Heart left ventricle (tissue), 16 donors: Measurements from ENCODE around the gene TAS2R30. TPM values are rescaled to one million over a fixed set of nuclear protein-coding genes. Genes with fewer than 3 reads are reported as not detected.
A peak's percentile ranks its signal among the peaks of the same experiment; 100 is the strongest.

Source experiments
- ATAC-seq, 4 donors: fragments of 200-7000 bp; cut with Tn5 transposase; one replicate each; pipeline ENCODE4 v1.9.1; 2020 to 2022; ENCODE audit warnings: moderate library complexity in 4 of 4, mild to moderate bottlenecking in 3 of 4, moderate number of reproducible peaks in 1 of 4
- DNase-seq, 5 donors: peaks; one replicate each; pipeline ENCODE4 v3.0.0-alpha.2; 2020
- H3K27ac ChIP-seq, 12 donors: fragments of 200-600 bp; sonication (generic) in 4 of 12; one replicate each; pipeline versions ENCODE4 v1.5.0 to v1.8.0; 2016 to 2022; ENCODE audit warnings: mild to moderate bottlenecking in 2 of 12
- H3K27me3 ChIP-seq, 9 donors: fragments of 200-600 bp; sonication (generic) in 2 of 9; one replicate each; pipeline versions ENCODE4 v1.5.1 to v1.8.0; 2016 to 2022; ENCODE audit warnings: mild to moderate bottlenecking in 3 of 9
- H3K36me3 ChIP-seq, 9 donors: fragments of 200-600 bp; sonication (generic) in 2 of 9; one replicate each; pipeline versions ENCODE4 v1.5.0 to v1.8.0; 2018 to 2022; ENCODE audit warnings: mild to moderate bottlenecking in 2 of 9
- H3K4me1 ChIP-seq, 12 donors: fragments of 200-600 bp; sonication (generic) in 4 of 12; one replicate each; pipeline versions ENCODE4 v1.5.0 to v1.8.0; 2016 to 2022; ENCODE audit warnings: mild to moderate bottlenecking in 3 of 12
- H3K4me3 ChIP-seq, 12 donors: fragments of 200-600 bp; sonication (generic) in 4 of 12; one replicate each; pipeline versions ENCODE4 v1.5.0 to v1.8.0; 2017 to 2022; ENCODE audit warnings: mild to moderate bottlenecking in 9 of 12, moderate library complexity in 4 of 12
- H3K9me3 ChIP-seq, 12 donors: fragments of 200-600 bp; sonication (generic) in 4 of 12; one replicate each; pipeline versions ENCODE4 v1.5.0 to v1.8.0; 2016 to 2022; ENCODE audit warnings: mild to moderate bottlenecking in 1 of 12
- POLR2A ChIP-seq, 2 donors: fragments of 450-650 bp; IDR thresholded peaks; one replicate each; pipeline ENCODE4 v1.6.1; 2017; ENCODE audit warnings: antibody characterized with exemption in 2 of 2, mild to moderate bottlenecking in 2 of 2, moderate library complexity in 2 of 2
- WGBS, 4 donors: extraction: QIAGEN DNeasy Blood & Tissue Kit in 2 of 4; methylation state at CpG; one replicate each; pipeline versions ENCODE4 v1.1.5 to v1.1.7; 2013 to 2018; 5-methylcytosine and 5-hydroxymethylcytosine counted together
- intact Hi-C, 10 donors: fragments of 100-400 bp; cut with DNase I; formaldehyde crosslinking; loops; one replicate each; pipeline versions ENCODE4 v1.11.1 to v1.14.2; 2022
- polyA plus RNA-seq, 2 donors: library from polyadenylated mRNA; stranded (reverse); fragments of 200-250 nt; gene quantifications; one replicate each; pipeline ENCODE4 v1.2.3, GENCODE V29; 2013
- total RNA-seq, 9 donors: library from RNA; depleted of rRNA in 2 of 9; stranded (reverse); fragments of >200 nt in 2 of 9; fragmentation: NEBNext Ultra II Directional in 3 of 9; extraction: Animal tissue kit (Norgen Biotek cat#: 25700) in 3 of 9; gene quantifications; one replicate each; pipeline versions ENCODE4 v1.1.0 to v1.2.4, GENCODE V29; 2016 to 2023
- TF ChIP-seq, protein P1 (sequence below), 12 donors: fragments of 200-600 bp; sonication (generic) in 4 of 12; IDR thresholded peaks; one replicate each; pipeline versions ENCODE4 v1.5.0 to v1.8.0; 2018 to 2022; ENCODE audit warnings: antibody characterized with exemption in 12 of 12, mild to moderate bottlenecking in 5 of 12
- donor health status: ischemic (EF 13 %, LVEDD 7.1; RV severe dilation, severe dysfunction).
- donor health status: healthy with polysubstance abuse.
- donor health status: DM: no; HTN: yes; CAD: no.
- donor health status: DM: no; HTN: no; CAD: no.
- donor health status: ischemic (EF 25% LVEDD 6.9; RV normal size, moderate dysfunction).
- donor health status: ischemic (EF 25% LVEDD 5.7; RV mildly dilated, moderate dysfunction).
- donor health status: healthy.
- donor health status: DM: yes; HTN: yes; CAD: no.
- donor health status: ischemic (EF 35%, LVEDD 5.7; RV mildly dilated, moderate dysfunction).
- donor health status: nonischemic (EF 11% LVEDD 7.7; RV severe dilation, severe dysfunction).
- donor health status: DM: yes; HTN: yes; CAD: no.
- donor health status: PGD.
- donor health status: ischemic (EF 29% LVEDD 5.4; RV normal size, mild dysfunction).
- donor health status: nonischemic (EF 23%, LVEDD 6.1; RV moderate dilation, normal function).

Gene TAS2R30
- total and polyA plus RNA-seq, 11 donors = 0.15 to 1.5 (median 0.82) TPM; not detected in 1

DNA sequence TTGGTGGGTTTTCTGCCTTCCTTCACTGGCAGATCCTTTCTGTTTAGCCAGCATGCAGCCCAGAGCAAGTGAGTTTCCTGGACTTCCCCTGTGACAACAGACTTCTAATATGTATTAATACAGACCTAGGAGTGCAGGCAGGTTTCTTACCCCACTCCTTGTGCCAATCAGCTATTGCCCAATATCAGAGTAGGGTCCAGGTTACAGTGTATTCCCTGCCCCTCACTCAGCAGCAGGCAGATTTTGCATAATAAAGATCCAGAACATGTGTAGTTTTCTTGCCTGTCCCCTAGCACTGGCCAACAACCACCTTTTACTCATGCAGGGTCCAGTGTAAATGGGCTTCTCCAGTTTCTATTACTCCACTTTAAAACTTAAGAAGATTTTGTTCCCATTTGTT lies 31.9 kb upstream of the TAS2R30 start:
- ATAC-seq (no peak), DNase-seq (no peak)
- Histone ChIP-seq H3K27ac (no peak overlapping the region), H3K9me3 (no peaks in the 10 kb centered on the region), H3K4me1 (peaks cover 0 to 32% (median 24%) of the 10 kb centered on the region in 12 donors), H3K36me3 (peaks cover 0 to 22% (median 8%) of the 10 kb centered on the region in 9 donors), H3K27me3 (no peaks in the 10 kb centered on the region), H3K4me3 (no peak overlapping the region)
- intact Hi-C loops = loop anchor here in 1 of 10 donors (10.0 kb wide), 1 partner anchor 61 kb away; no protein-coding TSS in a partner anchor
- TF ChIP-seq POLR2A (IDR thresholded peaks at IDR 0.05) = no peak
- TF ChIP-seq, protein P1, sequence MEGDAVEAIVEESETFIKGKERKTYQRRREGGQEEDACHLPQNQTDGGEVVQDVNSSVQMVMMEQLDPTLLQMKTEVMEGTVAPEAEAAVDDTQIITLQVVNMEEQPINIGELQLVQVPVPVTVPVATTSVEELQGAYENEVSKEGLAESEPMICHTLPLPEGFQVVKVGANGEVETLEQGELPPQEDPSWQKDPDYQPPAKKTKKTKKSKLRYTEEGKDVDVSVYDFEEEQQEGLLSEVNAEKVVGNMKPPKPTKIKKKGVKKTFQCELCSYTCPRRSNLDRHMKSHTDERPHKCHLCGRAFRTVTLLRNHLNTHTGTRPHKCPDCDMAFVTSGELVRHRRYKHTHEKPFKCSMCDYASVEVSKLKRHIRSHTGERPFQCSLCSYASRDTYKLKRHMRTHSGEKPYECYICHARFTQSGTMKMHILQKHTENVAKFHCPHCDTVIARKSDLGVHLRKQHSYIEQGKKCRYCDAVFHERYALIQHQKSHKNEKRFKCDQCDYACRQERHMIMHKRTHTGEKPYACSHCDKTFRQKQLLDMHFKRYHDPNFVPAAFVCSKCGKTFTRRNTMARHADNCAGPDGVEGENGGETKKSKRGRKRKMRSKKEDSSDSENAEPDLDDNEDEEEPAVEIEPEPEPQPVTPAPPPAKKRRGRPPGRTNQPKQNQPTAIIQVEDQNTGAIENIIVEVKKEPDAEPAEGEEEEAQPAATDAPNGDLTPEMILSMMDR (IDR thresholded peaks at IDR 0.05) = no peak

- no peak overlapping the region for H3K27ac ChIP-seq
- H3K27me3 ChIP-seq = no peaks in the 10 kb centered on the region
- no peak for ATAC-seq
- intact Hi-C loops = loop anchor here in 1 of 10 donors (10.0 kb wide), 1 partner anchor 60 kb away; no protein-coding TSS in a partner anchor
- H3K4me1 ChIP-seq = peaks cover 0 to 21% (median 13%) of the 10 kb centered on the region in 12 donors
- TF ChIP-seq, protein P1 (IDR thresholded peaks at IDR 0.05) = no peak
- no peak for DNase-seq
- peaks cover 0 to 32% (median 8%) of the 10 kb centered on the region in 9 donors for H3K36me3 ChIP-seq
- H3K9me3 ChIP-seq = no peaks in the 10 kb centered on the region
- no peak overlapping the region for H3K4me3 ChIP-seq
These were observed 29.9 kb upstream of the TAS2R30 start for GRCh38 chr12:11164384-11164783.

GRCh38 chr12:11162502-11162901 lies 28.1 kb upstream of the TAS2R30 start:
- ATAC-seq (no peak), DNase-seq (no peak)
- Histone ChIP-seq H3K27me3 (no peaks in the 10 kb centered on the region), H3K27ac (no peak overlapping the region), H3K4me1 (peaks cover 0 to 23% (median 5%) of the 10 kb centered on the region in 12 donors), H3K36me3 (peaks cover 0 to 32% (median 8%) of the 10 kb centered on the region in 9 donors), H3K4me3 (no peak overlapping the region), H3K9me3 (no peaks in the 10 kb centered on the region)
- TF ChIP-seq, protein P1 (IDR thresholded peaks at IDR 0.05) = no peak
- TF ChIP-seq POLR2A (IDR thresholded peaks at IDR 0.05) = no peak
- intact Hi-C loops = loop anchor here in 1 of 10 donors (10.0 kb wide), 1 partner anchor 58 kb away; no protein-coding TSS in a partner anchor
- WGBS, 4 donors = 97 to 100% (median 99%) methylated on average over 1 of the region's 1 CpG

DNA sequence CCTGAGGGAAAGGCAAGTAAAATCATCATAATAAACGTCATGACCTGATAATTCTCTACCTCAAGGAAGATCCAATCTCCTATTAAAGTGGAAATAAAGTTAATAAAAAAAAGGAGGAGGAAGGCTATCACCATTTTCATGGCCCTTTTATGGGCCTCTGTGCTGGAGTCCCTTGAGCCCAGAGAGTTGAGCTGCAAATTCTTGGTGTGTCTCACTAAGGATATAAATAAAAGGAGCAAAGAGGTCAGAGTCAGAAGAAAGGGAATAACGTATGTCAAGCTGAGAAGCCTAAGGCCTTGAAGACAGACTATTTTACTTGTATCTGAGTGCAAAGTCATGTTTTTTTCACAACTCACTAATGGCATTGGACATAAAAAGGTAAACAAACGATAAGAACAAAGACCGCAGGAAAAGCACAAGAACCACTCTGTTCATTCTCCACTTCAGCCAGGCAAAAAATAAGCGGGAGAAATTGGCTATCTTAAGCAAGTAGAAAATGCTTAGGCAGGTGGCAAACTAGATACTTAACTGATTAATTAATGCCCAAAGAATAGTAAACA lies 24.5 kb upstream of the TAS2R30 start:
- Histone ChIP-seq H3K4me1 (peaks cover 0 to 25% (median 5%) of the 10 kb centered on the region in 12 donors), H3K36me3 (peaks cover 0 to 23% (median 2%) of the 10 kb centered on the region in 9 donors), H3K4me3 (no peak overlapping the region), H3K9me3 (peaks cover 0 to 23% (median 2%) of the 10 kb centered on the region in 12 donors), H3K27me3 (no peaks in the 10 kb centered on the region), H3K27ac (peak overlapping the region in 4 of 12 donors; percentile 11 to 33 (median 22))
- ATAC-seq (peak in 2 of 4 donors; percentile 60 to 65), DNase-seq (no peak)
- WGBS, 4 donors = 42 to 53% (median 45%) methylated on average over 5 of the region's 5 CpGs
- TF ChIP-seq, protein P1 (IDR thresholded peaks at IDR 0.05) = no peak
- TF ChIP-seq POLR2A (IDR thresholded peaks at IDR 0.05) = no peak
- intact Hi-C loops = no loop called here
